ENCODE results near the gene DMAP1. TPM values are rescaled to one million over a fixed set of nuclear protein-coding genes. Genes with fewer than 3 reads are reported as not detected.

DMAP1 gene
- polyA plus RNA-seq, 1 donor (not counting 4 experiments of a cell fraction or from before 2014, with no cell fraction given) = 27.2 TPM

- dilution Hi-C loops (cut with MboI; ENCODE audit: extremely low pct_ligation_motif_present, low sequenced_read_pairs) = no loop called here
- Histone ChIP-seq H3K36me3 (ENCODE audit: control insufficient read depth in 2 of 2, extremely low read depth in 1 of 2, insufficient read depth in 2 of 2, low read length in 2 of 2) (peaks cover 1 to 6% of the 10 kb centered on the region in 2 experiments), H3K27ac (ENCODE audit: control insufficient read depth, insufficient read depth, low read length) (no peak overlapping the region), H3K9me1 (ENCODE audit: control insufficient read depth, extremely low read depth, insufficient read depth, low read length) (peaks cover 2% of the 10 kb centered on the region), H3K4me2 (ENCODE audit: control insufficient read depth, extremely low read depth, insufficient read depth, low read depth, low read length) (no peak overlapping the region), H3K4me3 (ENCODE audit: control insufficient read depth in 2 of 3, extremely low read depth in 1 of 3, insufficient read depth in 2 of 3, low read depth in 1 of 3, low read length in 3 of 3) (no peak overlapping the region), H3K27me3 (ENCODE audit: control insufficient read depth, extremely low read depth, insufficient read depth, low read length) (no peaks in the 10 kb centered on the region), H2AFZ (ENCODE audit: control insufficient read depth, low read length) (no peak overlapping the region), H4K20me1 (ENCODE audit: control insufficient read depth, extremely low read depth, insufficient read depth, low read length) (peaks cover 3% of the 10 kb centered on the region), H3K4me1 (ENCODE audit: control insufficient read depth, extremely low read depth, insufficient read depth, low read length) (peaks cover under 1% of the 10 kb centered on the region), H3K9ac (ENCODE audit: control insufficient read depth, extremely low read depth, insufficient read depth, low read length) (no peak overlapping the region), H3K9me3 (ENCODE audit: control insufficient read depth, low read depth, low read length) (no peaks in the 10 kb centered on the region), H3K79me2 (ENCODE audit: control insufficient read depth, insufficient read depth, low read length) (no peaks in the 10 kb centered on the region)
- FAIRE-seq = no peak
- DNase-seq (ENCODE audit: low read depth, low spot score) = no peak
- TF ChIP-seq CTCF (optimal IDR thresholded peaks at IDR 0.05 in 1 of 3, IDR thresholded peaks at IDR 0.05 in 1 of 3, conservative IDR thresholded peaks at IDR 0.05 in 1 of 3; ENCODE audit: extremely low read depth in 1 of 3, insufficient read depth in 2 of 3, low read length in 3 of 3) (no peak), EZH2 (IDR thresholded peaks at IDR 0.05; ENCODE audit: low read length) (no peak)
These were observed 38.9 kb downstream of the DMAP1 start for GRCh38 chr1:44251989-44252671.

- Histone ChIP-seq H3K27ac (ENCODE audit: control insufficient read depth, insufficient read depth, low read length) (no peak overlapping the region), H3K79me2 (ENCODE audit: control insufficient read depth, insufficient read depth, low read length) (no peaks in the 10 kb centered on the region), H2AFZ (ENCODE audit: control insufficient read depth, low read length) (no peak overlapping the region), H3K27me3 (ENCODE audit: control insufficient read depth, extremely low read depth, insufficient read depth, low read length) (no peaks in the 10 kb centered on the region), H3K36me3 (ENCODE audit: control insufficient read depth in 2 of 2, extremely low read depth in 1 of 2, insufficient read depth in 2 of 2, low read length in 2 of 2) (peaks cover 3 to 6% of the 10 kb centered on the region in 2 experiments), H3K4me3 (ENCODE audit: control insufficient read depth in 2 of 3, extremely low read depth in 1 of 3, insufficient read depth in 2 of 3, low read depth in 1 of 3, low read length in 3 of 3) (no peak overlapping the region), H3K9me3 (ENCODE audit: control insufficient read depth, low read depth, low read length) (no peaks in the 10 kb centered on the region), H3K9ac (ENCODE audit: control insufficient read depth, extremely low read depth, insufficient read depth, low read length) (no peak overlapping the region), H3K4me1 (ENCODE audit: control insufficient read depth, extremely low read depth, insufficient read depth, low read length) (no peaks in the 10 kb centered on the region), H4K20me1 (ENCODE audit: control insufficient read depth, extremely low read depth, insufficient read depth, low read length) (peaks cover 3% of the 10 kb centered on the region), H3K9me1 (ENCODE audit: control insufficient read depth, extremely low read depth, insufficient read depth, low read length) (peaks cover 2% of the 10 kb centered on the region), H3K4me2 (ENCODE audit: control insufficient read depth, extremely low read depth, insufficient read depth, low read depth, low read length) (no peak overlapping the region)
- no peak for FAIRE-seq
- DNase-seq (ENCODE audit: low read depth, low spot score) = no peak
- TF ChIP-seq EZH2 (IDR thresholded peaks at IDR 0.05; ENCODE audit: low read length) (no peak), CTCF (optimal IDR thresholded peaks at IDR 0.05 in 1 of 3, IDR thresholded peaks at IDR 0.05 in 1 of 3, conservative IDR thresholded peaks at IDR 0.05 in 1 of 3; ENCODE audit: extremely low read depth in 1 of 3, insufficient read depth in 2 of 3, low read length in 3 of 3) (no peak)
- dilution Hi-C loops (cut with MboI; ENCODE audit: extremely low pct_ligation_motif_present, low sequenced_read_pairs) = no loop called here
These were observed 41.2 kb downstream of the DMAP1 start for GRCh38 chr1:44254392-44254910.
